GM21619 (cell line): ENCODE measurements around the gene ZMIZ1.
A peak's percentile ranks its signal among the peaks of the same experiment; 100 is the strongest.
"Not testable (repeated sequence)": the region's sequence is repeated elsewhere in the genome, so short reads cannot be mapped to it uniquely, and the experiment has no call there.

ENCODE experiments used
- ATAC-seq: cut with Tn5 transposase; IDR thresholded peaks from one replicate; pipeline ENCODE4 v1.9.1; 2021; ENCODE audit not compliant: unreplicated experiment

Gene ZMIZ1

DNA sequence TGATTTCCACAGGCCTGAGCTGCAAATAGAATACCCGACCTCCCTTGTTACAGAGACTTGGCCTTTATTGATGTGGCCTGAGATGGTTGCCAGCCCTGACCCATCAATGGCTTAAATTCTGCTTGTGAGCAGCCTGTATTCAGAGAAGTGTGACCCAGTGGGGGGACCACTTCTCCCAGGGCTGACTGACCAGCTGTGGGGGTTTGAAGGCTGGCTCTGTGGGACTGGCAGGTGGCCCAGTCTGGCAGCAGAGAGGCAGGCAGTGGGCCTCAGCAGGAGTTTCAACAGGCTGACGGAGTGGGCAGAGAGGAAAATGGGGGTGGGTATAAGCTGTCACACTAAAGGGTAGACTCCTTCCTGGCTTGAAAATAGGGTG, 266.3 kb downstream of the ZMIZ1 start:
- no peak for ATAC-seq

GRCh38 chr10:79335470-79336235, 266.9 kb downstream of the ZMIZ1 start:
- ATAC-seq: no peak

DNA sequence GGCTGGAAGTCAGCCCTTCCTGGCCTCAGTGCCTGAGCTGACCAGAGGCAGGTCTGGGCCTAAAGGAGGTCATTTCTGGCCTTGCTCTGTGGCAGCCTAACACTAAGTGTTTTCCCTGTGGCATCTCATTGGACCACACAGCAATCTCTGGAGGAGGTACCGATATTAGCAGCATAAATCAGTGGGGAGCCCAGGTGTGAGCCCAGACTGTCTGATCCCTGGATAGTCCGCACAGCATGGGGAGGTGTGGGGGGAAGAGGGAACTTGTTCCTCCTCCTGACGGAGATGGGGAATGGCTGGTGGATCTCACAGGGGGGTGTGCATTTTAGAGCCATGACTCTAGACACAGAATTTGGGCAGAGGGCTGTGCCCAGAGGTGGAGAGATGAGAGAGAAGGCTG, 267.5 kb downstream of the ZMIZ1 start:
- ATAC-seq: no peak

DNA sequence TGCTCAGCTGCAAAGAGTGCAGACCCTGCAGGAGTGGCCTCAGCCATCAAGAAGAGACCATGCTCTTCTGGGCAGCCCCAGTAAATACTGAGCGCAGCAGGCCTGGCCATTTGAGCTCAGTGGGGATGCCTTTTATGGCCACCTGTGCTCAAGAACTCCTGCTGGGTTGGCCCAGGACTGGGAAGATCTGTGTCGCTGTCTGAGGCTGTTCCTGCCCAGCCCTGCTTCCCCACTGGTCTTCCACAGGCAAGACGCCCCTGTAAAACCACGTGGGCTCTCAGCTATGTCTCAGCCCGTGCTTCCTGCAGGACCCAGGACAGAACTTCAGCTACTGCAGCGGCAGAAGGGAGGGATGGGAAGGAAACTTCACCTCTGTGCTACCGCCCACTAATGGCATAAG, 268.0 kb downstream of the ZMIZ1 start:
- no peak for ATAC-seq

GRCh38 chr10:79337783-79338469, 269.2 kb downstream of the ZMIZ1 start:
- ATAC-seq: not testable (repeated sequence)

DNA sequence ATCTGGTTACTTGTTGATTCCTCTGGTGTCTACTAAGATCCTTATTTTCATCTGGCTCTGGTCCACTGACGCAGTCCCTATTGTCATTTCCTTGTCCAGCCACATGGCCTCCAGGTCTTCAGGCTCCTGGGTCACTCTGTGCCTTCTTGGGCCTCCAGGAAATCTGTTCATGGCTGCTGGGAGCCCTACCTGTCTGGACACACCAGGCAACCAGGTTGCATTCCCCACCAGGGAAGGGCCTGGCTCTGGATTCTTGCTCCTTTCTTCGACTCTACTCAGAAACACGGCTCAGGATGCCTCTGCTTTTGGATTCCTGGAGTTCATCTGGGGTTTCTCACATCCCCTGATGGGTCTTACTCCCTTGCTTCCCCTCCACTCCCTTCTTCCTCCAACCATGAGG, 270.5 kb downstream of the ZMIZ1 start:
- ATAC-seq: no peak

GRCh38 chr10:79340646-79341244, 272.0 kb downstream of the ZMIZ1 start:
- no peak for ATAC-seq

DNA sequence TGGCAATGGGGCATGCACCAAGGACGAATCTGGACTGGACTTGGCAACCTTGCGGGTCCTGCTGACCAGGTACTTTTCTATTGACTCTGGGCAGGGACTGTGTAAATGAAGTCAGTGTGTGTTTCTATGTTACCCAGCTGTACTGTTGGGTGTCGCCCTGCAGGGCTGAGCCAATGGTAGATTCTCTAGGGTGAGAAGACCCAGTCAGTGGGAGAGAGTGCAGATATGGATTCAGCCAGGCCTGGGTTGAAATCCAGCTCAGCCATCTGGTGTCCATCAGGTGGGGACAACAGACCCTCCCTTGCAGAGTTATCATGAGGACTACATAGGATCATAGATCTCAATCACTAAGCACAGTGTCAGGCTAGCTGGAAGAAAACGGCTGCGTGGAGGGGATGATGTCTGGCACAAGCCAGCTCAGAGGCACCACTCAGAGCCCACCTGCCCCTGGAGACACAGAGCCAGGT, 273.6 kb downstream of the ZMIZ1 start:
- ATAC-seq: no peak

GRCh38 chr10:79342811-79343561, 274.2 kb downstream of the ZMIZ1 start:
- ATAC-seq: no peak

GRCh38 chr10:79344502-79345195, 275.9 kb downstream of the ZMIZ1 start:
- no peak for ATAC-seq

- no peak for ATAC-seq
Measured at GRCh38 chr10:79345241-79346011, 276.7 kb downstream of the ZMIZ1 start.

- no peak for ATAC-seq
Measured at GRCh38 chr10:79346012-79346340, 277.2 kb downstream of the ZMIZ1 start.

DNA sequence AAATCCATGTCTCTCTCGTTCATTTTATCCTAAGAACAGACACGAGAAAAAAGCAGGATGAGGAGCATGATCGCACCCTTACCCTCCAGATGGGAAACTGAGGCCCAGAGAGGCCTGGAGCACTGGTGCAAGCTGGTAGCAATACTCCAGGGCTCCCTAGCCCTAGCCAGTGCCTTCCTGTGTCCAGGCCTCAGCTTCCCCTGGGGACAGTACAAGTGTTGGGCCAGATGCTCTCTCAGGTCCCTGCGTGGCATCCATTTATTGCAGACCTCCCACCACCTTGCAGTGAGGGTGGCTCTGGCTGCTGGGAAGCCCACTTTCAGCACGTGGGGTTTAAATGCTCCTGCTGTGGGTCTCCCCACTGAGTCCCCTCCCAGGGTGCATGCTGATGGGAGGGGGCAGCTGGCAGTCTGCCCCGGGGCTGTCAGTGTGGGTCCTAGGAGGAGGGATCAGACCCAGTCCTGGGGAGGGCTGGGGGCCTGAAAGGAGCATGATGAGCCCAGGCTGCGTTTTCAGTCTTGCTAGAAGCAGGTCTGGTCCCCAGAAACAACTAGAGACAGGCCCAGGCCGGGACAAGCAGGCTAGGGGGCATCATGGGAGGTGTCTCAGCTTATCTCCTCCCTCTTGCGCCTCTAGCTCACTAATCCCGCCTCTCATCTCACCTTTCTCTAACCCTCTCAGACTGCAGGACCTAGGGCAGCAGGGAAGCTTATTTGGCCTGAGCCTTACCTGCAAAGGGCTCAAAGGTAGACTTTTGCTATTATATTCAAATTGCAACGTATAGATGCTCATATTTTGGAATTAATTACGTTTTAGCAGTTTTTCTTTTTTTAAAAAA, 277.8 kb downstream of the ZMIZ1 start:
- ATAC-seq: no peak

- ATAC-seq: peak; percentile 77
Measured at GRCh38 chr10:79347226-79347893, 278.6 kb downstream of the ZMIZ1 start, which contains the start of gene PPIF. TSS of gene PPIF (plus strand) at chr10:79347469. CDS start at chr10:79347549, 80 bp downstream.

GRCh38 chr10:79347894-79348639, 279.3 kb downstream of the ZMIZ1 start:
- peak; percentile 67 for ATAC-seq

DNA sequence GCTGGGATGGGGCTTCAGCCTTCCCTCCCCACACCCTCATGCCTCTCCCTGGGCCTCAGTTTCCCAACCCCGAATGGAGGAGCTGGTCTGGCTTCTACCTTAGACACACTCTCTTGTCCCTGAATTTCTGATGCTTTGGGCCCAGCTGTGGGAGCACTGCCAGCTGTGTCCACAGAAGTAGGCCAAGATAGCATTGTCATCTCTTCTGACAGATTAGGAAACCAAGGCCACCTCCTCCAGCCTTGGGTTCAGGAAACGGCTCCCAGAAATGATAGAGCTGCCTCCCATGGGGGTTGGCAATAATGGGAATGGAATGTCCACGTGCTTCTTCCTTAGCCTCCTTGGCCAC, 279.8 kb downstream of the ZMIZ1 start:
- no peak for ATAC-seq

DNA sequence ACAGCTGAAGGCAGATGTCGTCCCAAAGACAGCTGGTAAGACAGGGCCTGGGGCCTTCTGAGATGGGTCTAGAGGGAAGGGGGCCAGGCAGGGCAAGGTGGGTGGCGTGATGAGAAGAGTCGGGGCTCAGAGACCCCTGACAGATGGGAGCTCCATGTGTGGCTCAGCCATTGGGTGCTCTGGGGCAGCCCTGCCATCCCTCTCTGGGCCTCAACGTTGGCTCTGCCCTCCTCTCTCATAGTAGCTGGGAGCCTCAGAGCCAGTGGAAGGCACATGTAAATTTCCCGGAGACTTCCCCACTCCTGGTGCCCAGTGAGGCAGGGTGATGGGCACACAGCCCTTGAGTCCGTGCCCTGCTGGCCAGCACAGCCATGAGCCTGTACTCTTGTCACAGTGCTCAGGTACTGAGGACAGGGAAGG, 280.3 kb downstream of the ZMIZ1 start:
- no peak for ATAC-seq
